ENCODE data around the gene TMOD2.

TMOD2 gene

DNA sequence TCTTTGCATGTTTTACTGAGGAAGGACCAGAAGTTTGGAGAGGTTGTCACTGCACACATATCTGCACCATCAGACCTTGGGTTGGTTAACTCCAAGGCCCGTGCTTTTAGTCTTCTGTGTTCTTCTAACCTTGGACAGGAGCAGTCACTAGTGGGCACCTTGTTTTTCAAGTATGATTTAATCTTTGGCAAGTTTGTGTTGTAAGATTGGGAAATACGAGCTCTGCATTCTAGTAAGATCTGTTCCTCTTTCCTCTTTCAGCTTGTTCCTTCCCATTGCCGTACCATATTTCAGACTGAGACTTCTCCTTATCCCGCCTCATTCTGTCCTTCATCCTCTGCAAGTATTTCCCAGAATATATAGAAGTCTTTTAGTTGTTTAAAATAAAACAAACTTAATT, 5.1 kb downstream of the TMOD2 start:
- ChIA-PET POLR2A (no interaction called here), CTCF (interaction anchor here (0.7 to 2.4 kb wide), 2 partner anchors 20 to 130 kb away, joined by 4 to 8 read pairs; no protein-coding TSS in a partner anchor)
- no peak for TF ChIP-seq FOXM1 (IDR thresholded peaks at IDR 0.05; ENCODE audit: borderline replicate concordance)
- no peak for TF ChIP-seq L3MBTL2 (conservative IDR thresholded peaks at IDR 0.05)
- no peak for TF ChIP-seq FOXA1 (IDR thresholded peaks at IDR 0.05)
- DNase-seq (ENCODE audit: extremely low spot score) = no peak

DNA sequence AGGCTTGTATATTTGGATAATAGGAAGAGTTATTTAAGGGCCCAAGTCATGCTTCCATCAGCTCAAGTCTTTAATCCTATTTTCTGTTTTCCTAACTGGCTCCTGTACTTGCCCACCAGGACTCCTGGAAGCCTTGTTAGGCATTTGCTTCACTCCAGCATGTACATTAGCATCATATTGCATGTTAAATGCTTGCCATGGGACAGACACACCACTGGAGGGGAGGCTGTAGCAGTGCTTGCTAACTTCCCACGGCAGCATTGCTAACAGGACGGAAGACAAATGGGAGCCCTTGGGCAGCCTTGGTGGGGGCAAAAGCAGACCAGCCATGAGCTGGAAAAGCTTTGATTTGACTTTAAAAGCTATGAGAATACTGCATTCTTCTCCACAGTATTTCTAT, 6.1 kb downstream of the TMOD2 start:
- ChIA-PET POLR2A (no interaction called here), CTCF (no interaction called here)
- no peak for TF ChIP-seq L3MBTL2 (conservative IDR thresholded peaks at IDR 0.05)
- TF ChIP-seq FOXM1 (IDR thresholded peaks at IDR 0.05; ENCODE audit: borderline replicate concordance) = no peak
- no peak for TF ChIP-seq BHLHE40 (IDR thresholded peaks at IDR 0.05; ENCODE audit: borderline replicate concordance)
- TF ChIP-seq, protein P1, sequence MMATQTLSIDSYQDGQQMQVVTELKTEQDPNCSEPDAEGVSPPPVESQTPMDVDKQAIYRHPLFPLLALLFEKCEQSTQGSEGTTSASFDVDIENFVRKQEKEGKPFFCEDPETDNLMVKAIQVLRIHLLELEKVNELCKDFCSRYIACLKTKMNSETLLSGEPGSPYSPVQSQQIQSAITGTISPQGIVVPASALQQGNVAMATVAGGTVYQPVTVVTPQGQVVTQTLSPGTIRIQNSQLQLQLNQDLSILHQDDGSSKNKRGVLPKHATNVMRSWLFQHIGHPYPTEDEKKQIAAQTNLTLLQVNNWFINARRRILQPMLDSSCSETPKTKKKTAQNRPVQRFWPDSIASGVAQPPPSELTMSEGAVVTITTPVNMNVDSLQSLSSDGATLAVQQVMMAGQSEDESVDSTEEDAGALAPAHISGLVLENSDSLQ (IDR thresholded peaks at IDR 0.05) = no peak
- no peak for TF ChIP-seq ELF4 (IDR thresholded peaks at IDR 0.05)
- no peak for TF ChIP-seq TARDBP (IDR thresholded peaks at IDR 0.05)
- no peak for DNase-seq (ENCODE audit: extremely low spot score)

- CTCF ChIA-PET = no interaction called here
- POLR2A ChIA-PET = interaction anchor here (1.9 kb wide), 1 partner anchor 21 kb away, joined by 5 read pairs; the partner anchor contains the start of gene LYSMD2
- no peak for DNase-seq (ENCODE audit: extremely low spot score)
- TF ChIP-seq TARDBP (IDR thresholded peaks at IDR 0.05) (no peak), FOXM1 (IDR thresholded peaks at IDR 0.05; ENCODE audit: borderline replicate concordance) (no peak), FOXK2 (IDR thresholded peaks at IDR 0.05) (no peak), CTBP1 (IDR thresholded peaks at IDR 0.05; ENCODE audit: borderline replicate concordance) (no peak), NFRKB (IDR thresholded peaks at IDR 0.05) (no peak), ZNF384 (IDR thresholded peaks at IDR 0.05) (no peak), FOXA1 (IDR thresholded peaks at IDR 0.05) (no peak), ELF4 (IDR thresholded peaks at IDR 0.05) (no peak), LEF1 (IDR thresholded peaks at IDR 0.05; ENCODE audit: borderline replicate concordance) (no peak), SUZ12 (IDR thresholded peaks at IDR 0.05) (no peak), BHLHE40 (IDR thresholded peaks at IDR 0.05; ENCODE audit: borderline replicate concordance) (no peak), HDGF (IDR thresholded peaks at IDR 0.05; ENCODE audit: borderline replicate concordance) (no peak), SP1 (IDR thresholded peaks at IDR 0.05) (no peak), ARNT (IDR thresholded peaks at IDR 0.05) (no peak), L3MBTL2 (conservative IDR thresholded peaks at IDR 0.05) (no peak)
- TF ChIP-seq, protein P1 (IDR thresholded peaks at IDR 0.05) = no peak
Observed at GRCh38 chr15:51758645-51759044, 7.2 kb downstream of the TMOD2 start.

- no peak for DNase-seq (ENCODE audit: extremely low spot score)
- ChIA-PET CTCF (no interaction called here), POLR2A (interaction anchor here (1.9 kb wide), 1 partner anchor 22 kb away, joined by 5 read pairs; the partner anchor contains the start of gene LYSMD2)
- TF ChIP-seq FOXA1 (IDR thresholded peaks at IDR 0.05) = no peak
- TF ChIP-seq FOXK2 (IDR thresholded peaks at IDR 0.05) = no peak
- no peak for TF ChIP-seq HDGF (IDR thresholded peaks at IDR 0.05; ENCODE audit: borderline replicate concordance)
- TF ChIP-seq BHLHE40 (IDR thresholded peaks at IDR 0.05; ENCODE audit: borderline replicate concordance) = no peak
- TF ChIP-seq LEF1 (IDR thresholded peaks at IDR 0.05; ENCODE audit: borderline replicate concordance) = no peak
- TF ChIP-seq ARNT (IDR thresholded peaks at IDR 0.05) = no peak
Observed at GRCh38 chr15:51759557-51760070, 8.2 kb downstream of the TMOD2 start.

GRCh38 chr15:51760805-51761204, 9.4 kb downstream of the TMOD2 start:
- TF ChIP-seq SP1 (IDR thresholded peaks at IDR 0.05) = no peak
- ChIA-PET POLR2A (no interaction called here), CTCF (no interaction called here)
- no peak for DNase-seq (ENCODE audit: extremely low spot score)

- TF ChIP-seq LEF1 (IDR thresholded peaks at IDR 0.05; ENCODE audit: borderline replicate concordance) (no peak), CTBP1 (IDR thresholded peaks at IDR 0.05; ENCODE audit: borderline replicate concordance) (no peak), ZNF384 (IDR thresholded peaks at IDR 0.05) (no peak), L3MBTL2 (conservative IDR thresholded peaks at IDR 0.05) (no peak), HDGF (IDR thresholded peaks at IDR 0.05; ENCODE audit: borderline replicate concordance) (no peak), SP1 (IDR thresholded peaks at IDR 0.05) (no peak), FOXM1 (IDR thresholded peaks at IDR 0.05; ENCODE audit: borderline replicate concordance) (no peak), FOXK2 (IDR thresholded peaks at IDR 0.05) (no peak), TARDBP (IDR thresholded peaks at IDR 0.05) (no peak), ELF4 (IDR thresholded peaks at IDR 0.05) (no peak), BHLHE40 (IDR thresholded peaks at IDR 0.05; ENCODE audit: borderline replicate concordance) (no peak)
- TF ChIP-seq, protein P1 (IDR thresholded peaks at IDR 0.05) = no peak
- DNase-seq (ENCODE audit: extremely low spot score) = no peak
- CTCF ChIA-PET = no interaction called here
- POLR2A ChIA-PET = no interaction called here
Observed at GRCh38 chr15:51765751-51766150, 14.4 kb downstream of the TMOD2 start.

DNA sequence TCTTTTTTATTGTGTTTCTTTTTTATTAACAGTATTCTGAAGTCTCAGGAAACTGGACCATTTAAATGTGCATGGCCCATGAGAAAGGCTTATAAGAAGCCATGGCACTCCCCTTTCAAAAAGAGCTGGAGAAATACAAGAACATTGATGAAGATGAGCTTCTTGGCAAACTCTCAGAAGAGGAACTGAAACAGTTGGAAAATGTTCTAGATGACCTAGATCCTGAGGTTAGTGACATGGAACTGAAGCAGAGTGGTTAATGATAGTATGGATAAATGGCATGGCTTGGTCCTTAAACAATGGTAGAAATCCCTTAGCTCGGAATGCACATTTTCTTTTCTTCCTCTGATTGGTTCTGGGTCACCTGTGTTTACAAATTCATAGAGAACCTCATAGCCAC, 14.9 kb downstream of the TMOD2 start:
- DNase-seq (ENCODE audit: extremely low spot score) = no peak
- ChIA-PET CTCF (no interaction called here), POLR2A (no interaction called here)
- TF ChIP-seq TARDBP (IDR thresholded peaks at IDR 0.05) (no peak), HDGF (IDR thresholded peaks at IDR 0.05; ENCODE audit: borderline replicate concordance) (no peak), SP1 (IDR thresholded peaks at IDR 0.05) (no peak), L3MBTL2 (conservative IDR thresholded peaks at IDR 0.05) (no peak), FOXK2 (IDR thresholded peaks at IDR 0.05) (no peak), SUZ12 (IDR thresholded peaks at IDR 0.05) (no peak), BHLHE40 (IDR thresholded peaks at IDR 0.05; ENCODE audit: borderline replicate concordance) (no peak), NFRKB (IDR thresholded peaks at IDR 0.05) (no peak), FOXA1 (IDR thresholded peaks at IDR 0.05) (no peak), ELF4 (IDR thresholded peaks at IDR 0.05) (no peak), ZNF384 (IDR thresholded peaks at IDR 0.05) (no peak)
- TF ChIP-seq, protein P1 (IDR thresholded peaks at IDR 0.05) = no peak

Measured in HEK293T (cell line).